Activated CD8-positive, alpha-beta T cell treated with anti-CD3 and anti-CD28 coated beads, Interleukin-2, amount 10 ng/mL, durations not matched to agents 7 days and 5 days (primary cell): ENCODE data around the gene DNAJB11. TPM values are rescaled to one million over a fixed set of nuclear protein-coding genes. Genes with fewer than 3 reads are reported as not detected.
"Not testable (repeated sequence)": the region's sequence is repeated elsewhere in the genome, so short reads cannot be mapped to it uniquely, and the experiment has no call there.

Source experiments
- ATAC-seq: fragments of 150-1000 bp; cut with Tn5 transposase; one replicate; pipeline ENCODE4 v1.10.0; 2021; ENCODE audit warnings: moderate library complexity
- CTCF ChIA-PET: fragments of 350-600 bp; sonication (Branson Sonifier 250); formaldehyde crosslinking; loops from one replicate; lab custom pipeline; 2021; ENCODE audit warnings: antibody characterized with exemption; lab: Charles Lee
- POLR2A ChIA-PET: fragments of 350-600 bp; sonication (Branson Sonifier 250); formaldehyde crosslinking; loops from one replicate; lab custom pipeline; 2021; ENCODE audit warnings: antibody characterized with exemption; lab: Charles Lee
- DNase-seq: peaks from one replicate; pipeline ENCODE4 v3.0.0-alpha.2; 2020
- H3K27ac Mint-ChIP-seq: one replicate; pipeline ENCODE4 v1.8.0; 2021; ENCODE audit warnings: mild to moderate bottlenecking, mixed read lengths
- H3K27me3 Mint-ChIP-seq: one replicate; pipeline ENCODE4 v1.8.0; 2021; ENCODE audit warnings: low read depth, mixed read lengths
- H3K36me3 Mint-ChIP-seq: one replicate; pipeline ENCODE4 v1.8.0; 2021; ENCODE audit warnings: low read depth, mixed read lengths
- H3K4me1 Mint-ChIP-seq: one replicate; pipeline ENCODE4 v1.8.0; 2021; ENCODE audit warnings: low read depth, mixed read lengths
- H3K4me3 Mint-ChIP-seq: one replicate; pipeline ENCODE4 v1.8.0; 2021; ENCODE audit warnings: mild to moderate bottlenecking, mixed read lengths
- H3K9me3 Mint-ChIP-seq: one replicate; pipeline ENCODE4 v1.8.0; 2022; ENCODE audit warnings: mixed read lengths; ENCODE audit not compliant: insufficient read depth
- total RNA-seq, 2 experiments: library from RNA; stranded (reverse); gene quantifications; one replicate each; pipeline ENCODE4 v1.2.3, GENCODE V29; 2021

Gene DNAJB11
- total RNA-seq, 2 experiments from 2014 or later: 55.9 to 56.5 TPM

DNA sequence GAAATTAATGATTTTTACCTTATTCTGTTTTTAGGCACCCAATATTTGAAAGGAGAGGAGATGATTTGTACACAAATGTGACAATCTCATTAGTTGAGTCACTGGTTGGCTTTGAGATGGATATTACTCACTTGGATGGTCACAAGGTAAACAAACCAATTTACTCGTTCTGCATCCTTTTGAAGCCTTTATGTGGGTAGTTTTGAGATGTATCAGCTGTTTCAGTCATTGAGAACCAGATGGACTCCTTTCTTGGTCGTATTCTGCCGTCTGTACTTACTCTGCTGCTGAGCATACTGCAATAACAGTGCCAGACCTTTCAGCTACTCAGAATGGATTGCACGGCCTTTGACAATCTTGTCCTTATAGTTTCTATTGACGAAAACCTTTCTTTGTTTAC, 13.3 kb downstream of the DNAJB11 start:
- CTCF ChIA-PET: interaction anchor here (1.4 to 7.8 kb wide), 2 partner anchors 32 to 238 kb away, joined by 4 to 62 read pairs; no protein-coding TSS in a partner anchor
- H3K4me1 Mint-ChIP-seq: peaks cover 5% of the 10 kb centered on the region
- POLR2A ChIA-PET: interaction anchor here (1.0 to 1.4 kb wide), 3 partner anchors 13 to 200 kb away, joined by 3 to 5 read pairs (median 4); partner anchors contain the start of gene DNAJB11
- H3K27ac Mint-ChIP-seq: no peak overlapping the region
- H3K4me3 Mint-ChIP-seq: no peak overlapping the region
- no peaks in the 10 kb centered on the region for H3K9me3 Mint-ChIP-seq
- DNase-seq (no peak), ATAC-seq (no peak)
- no peaks in the 10 kb centered on the region for H3K27me3 Mint-ChIP-seq
- peaks cover 50% of the 10 kb centered on the region for H3K36me3 Mint-ChIP-seq

DNA sequence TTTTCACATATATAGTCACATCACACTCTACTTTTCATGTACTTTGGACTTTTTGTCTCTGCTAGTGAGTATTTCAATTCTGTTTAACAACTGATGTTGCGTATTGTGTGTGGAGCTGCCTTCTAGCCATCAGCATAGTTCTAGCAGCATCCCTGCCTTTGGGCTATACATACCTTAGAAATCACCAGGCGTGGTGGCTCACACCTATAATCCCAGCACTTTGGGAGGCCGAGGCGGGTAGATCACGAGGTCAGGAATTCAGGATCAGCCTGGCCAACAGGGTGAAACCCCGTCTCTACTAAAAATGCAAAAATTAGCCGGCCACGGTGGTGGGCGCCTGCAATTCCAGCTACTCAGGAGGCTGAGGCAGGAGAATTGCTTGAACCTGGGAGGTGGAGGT, 15.7 kb downstream of the DNAJB11 start:
- H3K27me3 Mint-ChIP-seq, H3K27ac Mint-ChIP-seq, H3K4me3 Mint-ChIP-seq, ATAC-seq, DNase-seq, H3K9me3 Mint-ChIP-seq: not testable (repeated sequence)
- POLR2A ChIA-PET: interaction anchor here (0.7 kb wide), 1 partner anchor 15 kb away, joined by 3 read pairs; no protein-coding TSS in a partner anchor
- CTCF ChIA-PET: interaction anchor here (0.6 to 7.8 kb wide), 5 partner anchors 14 to 643 kb away, joined by 3 to 62 read pairs (median 4); partner anchors contain the start of gene DNAJB11
- Mint-ChIP-seq H3K4me1 (peaks cover 16% of the 10 kb centered on the region), H3K36me3 (peaks cover 32% of the 10 kb centered on the region)

DNA sequence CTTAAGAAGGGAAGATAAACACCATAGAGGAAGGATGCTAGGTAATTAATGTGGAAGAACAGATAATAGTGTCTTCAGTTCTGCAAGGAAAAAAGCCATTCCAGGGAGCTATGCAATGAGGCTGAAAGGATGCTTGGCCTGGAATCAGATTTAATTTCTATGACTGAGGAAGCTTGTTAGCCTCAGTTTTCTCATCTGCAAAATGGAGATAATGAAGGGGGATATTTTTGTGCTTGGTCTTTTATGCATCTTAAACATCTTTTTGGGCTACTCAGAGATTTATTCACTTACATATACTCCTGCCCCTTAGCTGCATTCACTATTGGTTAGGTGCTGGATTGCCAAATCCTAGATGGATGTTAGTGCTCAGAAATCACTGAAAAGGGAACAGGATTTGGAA, 16.7 kb downstream of the DNAJB11 start:
- POLR2A ChIA-PET: interaction anchor here (1.4 kb wide), 1 partner anchor 17 kb away, joined by 4 read pairs; the partner anchor contains the start of gene DNAJB11

DNA sequence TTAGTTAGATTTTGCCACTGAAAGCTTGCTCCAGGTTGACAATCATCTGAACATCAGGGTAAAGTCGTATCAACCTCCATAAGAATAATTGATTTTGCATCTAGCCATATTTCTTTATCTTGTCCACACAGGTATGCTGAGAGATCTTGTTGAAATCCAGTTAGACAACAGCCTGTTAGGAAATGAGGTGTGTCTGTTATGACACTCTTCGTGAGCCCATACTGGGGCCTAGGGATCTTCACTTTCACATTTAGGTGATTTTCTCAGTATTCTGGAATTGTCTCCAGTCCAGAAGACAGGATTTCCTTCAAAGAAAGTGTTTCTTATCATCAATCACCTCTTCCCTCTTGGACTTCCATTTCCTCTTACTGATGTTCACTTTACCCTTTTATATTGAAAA, 18.1 kb downstream of the DNAJB11 start:
- no peak overlapping the region for H3K27ac Mint-ChIP-seq
- peaks cover 16% of the 10 kb centered on the region for H3K36me3 Mint-ChIP-seq
- CTCF ChIA-PET: interaction anchor here (2.8 to 6.5 kb wide), 2 partner anchors 27 to 233 kb away, joined by 7 to 87 read pairs; partner anchors contain the start of gene AHSG
- H3K4me3 Mint-ChIP-seq: no peak overlapping the region
- no peaks in the 10 kb centered on the region for H3K9me3 Mint-ChIP-seq
- peak; percentile 38 for ATAC-seq
- POLR2A ChIA-PET: no interaction called here
- no peak for DNase-seq
- H3K4me1 Mint-ChIP-seq: peaks cover 16% of the 10 kb centered on the region
- H3K27me3 Mint-ChIP-seq: peaks cover 2% of the 10 kb centered on the region

More for the DNA sequence above, 16.7 kb downstream of the DNAJB11 start:
- no peaks in the 10 kb centered on the region for H3K9me3 Mint-ChIP-seq
- H3K4me1 Mint-ChIP-seq: peaks cover 16% of the 10 kb centered on the region
- no peaks in the 10 kb centered on the region for H3K27me3 Mint-ChIP-seq
- ATAC-seq: no peak
- no peak overlapping the region for H3K27ac Mint-ChIP-seq
- H3K36me3 Mint-ChIP-seq: peaks cover 27% of the 10 kb centered on the region
- H3K4me3 Mint-ChIP-seq: no peak overlapping the region
- CTCF ChIA-PET: interaction anchor here (0.8 to 7.8 kb wide), 3 partner anchors 15 to 29 kb away, joined by 3 to 62 read pairs (median 4); partner anchors contain the start of gene DNAJB11
- no peak for DNase-seq

DNA sequence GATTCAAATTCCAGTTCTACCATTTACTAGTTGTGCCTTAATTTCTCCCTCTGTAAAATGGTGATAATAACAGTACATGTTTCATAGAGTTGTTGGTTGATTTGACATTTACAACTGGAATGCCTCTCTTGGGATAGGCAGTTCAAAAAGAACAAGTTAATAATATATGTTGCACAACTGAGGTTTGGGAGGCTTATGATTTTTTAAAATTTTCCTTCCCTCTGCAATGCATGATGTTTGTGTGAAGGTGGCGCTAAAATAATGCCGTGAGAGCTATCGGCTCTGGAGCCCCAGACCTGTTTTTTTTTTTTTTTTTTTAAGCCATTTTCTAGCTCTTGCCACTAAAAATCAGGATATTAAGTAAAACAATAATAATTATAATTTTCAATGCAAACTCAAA, 18.6 kb downstream of the DNAJB11 start:
- Mint-ChIP-seq H3K27me3 (peaks cover 2% of the 10 kb centered on the region), H3K4me3 (no peak overlapping the region), H3K27ac (no peak overlapping the region), H3K9me3 (no peaks in the 10 kb centered on the region), H3K4me1 (peaks cover 16% of the 10 kb centered on the region), H3K36me3 (peaks cover 11% of the 10 kb centered on the region)
- no peak for DNase-seq
- ChIA-PET POLR2A (no interaction called here), CTCF (interaction anchor here (2.8 to 6.5 kb wide), 2 partner anchors 26 to 232 kb away, joined by 7 to 87 read pairs; partner anchors contain the start of gene AHSG)
- ATAC-seq: no peak

DNA sequence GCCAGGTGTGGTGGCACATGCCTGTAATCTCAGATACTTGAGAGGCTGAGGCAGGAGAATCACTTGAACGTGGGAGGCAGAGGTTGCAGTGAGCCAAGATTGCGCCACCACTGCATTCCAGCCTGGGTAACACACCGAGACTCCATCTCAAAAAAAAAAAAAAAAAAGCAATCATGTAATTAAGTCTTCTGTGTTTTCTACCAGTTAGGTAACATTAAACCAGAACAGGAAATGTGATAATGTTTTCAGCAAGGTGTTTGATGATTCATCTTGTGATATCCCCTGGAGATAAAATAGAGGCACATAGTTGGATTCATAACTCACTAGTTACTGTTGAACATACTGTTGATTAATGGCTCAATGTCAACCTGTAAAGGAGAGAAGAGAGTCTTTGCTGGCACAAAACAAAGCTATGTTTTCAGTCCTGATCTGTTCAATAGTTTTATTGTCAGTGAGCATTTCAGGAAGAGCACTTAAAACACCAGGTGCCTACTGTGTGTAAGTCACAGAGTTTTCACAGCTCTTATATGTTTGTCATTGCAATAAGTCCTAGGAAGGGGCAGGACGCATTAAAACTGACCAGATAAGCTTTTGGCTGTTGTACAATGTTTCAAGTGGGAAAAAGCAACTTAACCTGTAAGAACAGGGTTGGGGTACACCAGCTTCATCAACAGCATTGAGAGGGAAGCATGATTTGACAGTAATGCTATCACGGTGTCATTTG, 19.5 kb downstream of the DNAJB11 start:
- peak; percentile 26 for ATAC-seq
- H3K4me3 Mint-ChIP-seq: no peak overlapping the region
- H3K27me3 Mint-ChIP-seq: peaks cover 2% of the 10 kb centered on the region
- no peaks in the 10 kb centered on the region for H3K9me3 Mint-ChIP-seq
- peaks cover 2% of the 10 kb centered on the region for H3K36me3 Mint-ChIP-seq
- no peak overlapping the region for H3K27ac Mint-ChIP-seq
- peaks cover 16% of the 10 kb centered on the region for H3K4me1 Mint-ChIP-seq
- POLR2A ChIA-PET: interaction anchor here (0.5 to 0.8 kb wide), 3 partner anchors 70 to 194 kb away, joined by 3 read pairs; partner anchors contain the start of gene EIF4A2
- no peak for DNase-seq
- CTCF ChIA-PET: interaction anchor here (0.8 to 6.5 kb wide), 5 partner anchors 19 to 647 kb away, joined by 3 to 87 read pairs (median 4); partner anchors contain the start of gene AHSG

DNA sequence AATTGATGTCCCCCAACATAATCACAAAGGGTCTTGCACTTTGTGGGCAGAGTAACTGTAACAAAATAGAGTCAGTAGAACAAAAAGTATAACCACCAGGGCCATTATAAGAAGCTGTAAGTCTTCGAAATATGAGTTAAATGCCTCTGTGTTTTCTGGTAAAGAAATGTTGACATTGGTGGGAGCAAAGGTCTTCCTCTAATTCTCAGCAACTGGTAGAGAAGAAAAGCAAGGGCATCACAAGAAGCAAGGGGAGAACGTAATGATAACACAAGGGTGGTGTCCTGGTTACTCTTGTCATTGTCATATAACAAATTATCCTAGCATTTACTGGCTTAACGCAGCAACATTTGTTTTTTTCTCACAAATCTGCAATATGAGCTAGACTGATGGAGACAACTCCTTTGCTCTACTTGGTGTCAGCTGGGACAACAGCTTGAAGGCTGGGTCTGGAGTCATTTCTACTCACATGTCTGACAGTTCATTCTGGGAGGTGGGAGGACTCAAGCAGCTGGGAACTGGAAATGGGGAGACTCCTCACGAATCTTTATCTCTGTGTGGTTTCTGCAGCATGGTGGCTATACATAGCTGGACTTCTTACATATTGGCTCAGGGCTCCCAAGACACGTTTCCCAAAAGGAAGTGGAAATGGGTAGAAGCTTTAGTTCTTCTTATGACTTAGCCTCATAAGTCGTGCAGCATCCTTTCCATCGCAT, 20.2 kb downstream of the DNAJB11 start:
- Mint-ChIP-seq H3K27ac (no peak overlapping the region), H3K9me3 (no peaks in the 10 kb centered on the region), H3K4me3 (no peak overlapping the region), H3K4me1 (peaks cover 16% of the 10 kb centered on the region), H3K36me3 (peaks cover 2% of the 10 kb centered on the region), H3K27me3 (peaks cover 4% of the 10 kb centered on the region)
- DNase-seq (no peak), ATAC-seq (no peak)
- CTCF ChIA-PET: interaction anchor here (0.8 to 6.5 kb wide), 5 partner anchors 19 to 648 kb away, joined by 3 to 87 read pairs (median 4); partner anchors contain the start of gene AHSG
- POLR2A ChIA-PET: interaction anchor here (0.6 to 0.9 kb wide), 3 partner anchors 20 to 193 kb away, joined by 3 read pairs; partner anchors contain the start of genes DNAJB11 and EIF4A2

DNA sequence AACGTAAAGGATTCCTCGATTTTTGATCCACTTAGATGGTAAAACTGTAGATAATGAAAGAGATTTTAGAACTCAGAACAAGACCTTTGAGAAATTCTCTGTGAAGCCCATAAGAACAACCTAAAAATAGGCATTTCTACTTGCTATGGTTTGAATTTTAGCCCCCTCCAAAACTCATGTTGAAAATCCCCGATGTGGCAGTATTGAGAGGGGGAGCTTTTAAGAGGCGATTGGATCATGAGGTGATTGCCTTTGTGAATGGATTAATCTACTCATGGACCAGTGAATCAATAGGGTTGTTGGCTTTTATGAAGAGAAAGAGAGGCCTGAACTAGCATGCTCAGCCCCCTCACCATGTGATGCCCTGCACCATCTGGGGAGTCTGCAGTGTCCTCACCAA, 22.2 kb downstream of the DNAJB11 start:
- DNase-seq (no peak), ATAC-seq (no peak)
- H3K9me3 Mint-ChIP-seq: no peaks in the 10 kb centered on the region
- H3K27me3 Mint-ChIP-seq: peaks cover 4% of the 10 kb centered on the region
- POLR2A ChIA-PET: no interaction called here
- peaks cover 16% of the 10 kb centered on the region for H3K4me1 Mint-ChIP-seq
- CTCF ChIA-PET: interaction anchor here (1.2 to 6.5 kb wide), 2 partner anchors 23 to 649 kb away, joined by 3 to 87 read pairs; partner anchors contain the start of gene AHSG
- H3K4me3 Mint-ChIP-seq: no peak overlapping the region
- H3K27ac Mint-ChIP-seq: no peak overlapping the region
- peaks cover 2% of the 10 kb centered on the region for H3K36me3 Mint-ChIP-seq

DNA sequence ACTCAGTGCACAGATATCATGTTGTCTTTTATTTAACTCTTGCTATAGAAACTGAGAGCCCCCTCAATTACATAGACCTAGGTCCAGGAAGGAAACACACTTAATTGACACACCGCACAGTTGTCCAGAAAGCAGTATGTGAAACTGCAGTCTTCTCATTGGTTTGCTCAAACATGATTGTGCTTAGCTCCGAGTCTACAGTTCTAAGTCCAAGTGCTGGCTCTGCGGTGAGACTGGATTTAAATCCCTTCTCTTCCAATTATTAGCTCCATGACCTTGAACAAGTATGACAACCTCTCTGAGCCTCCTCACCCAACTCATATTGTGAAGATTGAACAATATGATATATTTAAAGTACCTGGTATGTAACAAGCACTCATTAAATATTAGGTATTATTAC, 23.3 kb downstream of the DNAJB11 start:
- peaks cover 4% of the 10 kb centered on the region for H3K27me3 Mint-ChIP-seq
- H3K4me3 Mint-ChIP-seq: no peak overlapping the region
- H3K36me3 Mint-ChIP-seq: no peaks in the 10 kb centered on the region
- CTCF ChIA-PET: interaction anchor here (6.5 kb wide), 1 partner anchor 22 kb away, joined by 87 read pairs; the partner anchor contains the start of gene AHSG
- no peak overlapping the region for H3K27ac Mint-ChIP-seq
- no peak for ATAC-seq
- POLR2A ChIA-PET: no interaction called here
- peaks cover 11% of the 10 kb centered on the region for H3K4me1 Mint-ChIP-seq
- DNase-seq: no peak
- no peaks in the 10 kb centered on the region for H3K9me3 Mint-ChIP-seq

DNA sequence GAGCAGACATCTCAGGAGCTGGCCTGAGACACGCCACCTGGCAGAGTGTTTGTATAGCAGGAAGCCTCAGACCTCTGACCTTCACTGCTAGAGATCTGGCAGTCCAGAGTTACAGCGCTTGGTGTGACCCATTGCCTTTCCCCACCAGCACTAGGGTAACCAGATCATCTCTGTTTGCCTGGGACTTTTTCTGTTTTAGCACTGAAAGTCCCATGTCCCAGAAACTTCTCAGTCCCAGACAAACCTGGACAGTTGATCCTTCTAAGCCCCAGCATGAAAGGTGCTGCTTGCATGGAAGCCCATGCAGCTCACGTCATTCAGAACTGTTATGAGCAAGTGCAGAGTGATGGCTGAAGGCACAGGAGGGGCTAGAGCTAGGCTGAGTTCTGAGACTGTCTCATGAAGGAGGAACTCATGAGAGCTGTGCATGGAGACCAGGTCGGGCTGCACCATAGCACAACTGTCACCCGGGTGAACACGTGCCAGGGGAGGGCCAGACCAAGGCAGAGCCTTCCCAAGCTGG, 24.1 kb downstream of the DNAJB11 start:
- CTCF ChIA-PET: interaction anchor here (6.5 kb wide), 1 partner anchor 21 kb away, joined by 87 read pairs; the partner anchor contains the start of gene AHSG
- Mint-ChIP-seq H3K4me3 (no peak overlapping the region), H3K27ac (no peak overlapping the region), H3K27me3 (peaks cover 4% of the 10 kb centered on the region), H3K4me1 (peaks cover 7% of the 10 kb centered on the region), H3K36me3 (no peaks in the 10 kb centered on the region), H3K9me3 (no peaks in the 10 kb centered on the region)
- no peak for DNase-seq
- POLR2A ChIA-PET: no interaction called here
- no peak for ATAC-seq
